Effector CD4-positive, alpha-beta T cell (primary cell): ENCODE results near the gene ITGAE.

Experiments used
- DNase-seq: peaks from one replicate; pipeline ENCODE4 v3.0.0-alpha.2; 2020

The ITGAE gene

GRCh38 chr17:3666516-3666915 lies 134.5 kb downstream of the ITGAE start:
- DNase-seq: no peak

GRCh38 chr17:3665834-3666233 lies 135.2 kb downstream of the ITGAE start:
- no peak for DNase-seq
